ENCODE data around the gene SMPD1. TPM values are rescaled to one million over a fixed set of nuclear protein-coding genes. Genes with fewer than 3 reads are reported as not detected.

The SMPD1 gene
- total RNA-seq, 1 experiment from 2014 or later, result 4.5 TPM

- Histone ChIP-seq H3K9me3 (ENCODE audit: control insufficient read depth, low read depth, low read length) (no peaks in the 10 kb centered on the region), H3K4me2 (ENCODE audit: insufficient read depth, insufficient read length, low read length) (no peak overlapping the region), H3K79me2 (ENCODE audit: insufficient read depth, low read length) (no peaks in the 10 kb centered on the region), H2BK5ac (ENCODE audit: insufficient read length, low read length) (no peak overlapping the region), H3K79me1 (ENCODE audit: insufficient read depth, low read depth, low read length, poor library complexity, severe bottlenecking) (no peaks in the 10 kb centered on the region), H4K8ac (replicated peaks; ENCODE audit: insufficient read length, low read depth, low read length) (no peak overlapping the region), H3K56ac (ENCODE audit: insufficient read length, low read depth, low read length) (no peak overlapping the region), H3K9ac (ENCODE audit: extremely low read depth, insufficient read length, low read length) (no peak overlapping the region), H3K27ac (ENCODE audit: insufficient read length, low read depth, low read length) (no peak overlapping the region), H4K91ac (ENCODE audit: insufficient read length, low read depth, low read length) (no peak overlapping the region), H4K20me1 (ENCODE audit: control insufficient read depth, insufficient read depth, insufficient read length) (no peaks in the 10 kb centered on the region), H2BK15ac (ENCODE audit: low read depth, low read length) (no peak overlapping the region), H2AFZ (ENCODE audit: low read length) (no peak overlapping the region), H2AK5ac (ENCODE audit: insufficient read length, low read length) (no peak overlapping the region), H3K4ac (ENCODE audit: low read depth, low read length) (no peak overlapping the region), H3K23me2 (ENCODE audit: insufficient read length, low read depth, low read length, poor library complexity, severe bottlenecking) (no peaks in the 10 kb centered on the region), H4K5ac (ENCODE audit: insufficient read length, low read depth, low read length) (no peak overlapping the region), H3K4me1 (ENCODE audit: insufficient read depth, low read length) (no peaks in the 10 kb centered on the region), H2BK20ac (ENCODE audit: low read depth, low read length, poor library complexity, severe bottlenecking) (no peak overlapping the region), H3K18ac (ENCODE audit: insufficient read length, low read depth, low read length) (no peak overlapping the region), H3T11ph (ENCODE audit: low read length) (no peak overlapping the region), H3K23ac (ENCODE audit: insufficient read length, low read depth, low read length) (no peak overlapping the region), H3K14ac (ENCODE audit: insufficient read depth, low read length) (no peak overlapping the region), H2BK12ac (ENCODE audit: insufficient read length, low read depth, low read length) (no peak overlapping the region), H2BK120ac (ENCODE audit: low read depth, low read length, poor library complexity, severe bottlenecking) (no peak overlapping the region), H3K27me3 (ENCODE audit: insufficient read depth, low read length) (no peaks in the 10 kb centered on the region)
- Mint-ChIP-seq H3K27me3 (ENCODE audit: low read depth) (peaks cover 2% of the 10 kb centered on the region; the same call in 1 of the 2 replicates), H3K27ac (no peak overlapping the region), H3K9me3 (no peaks in the 10 kb centered on the region), H3K4me3 (no peak overlapping the region), H3K36me3 (ENCODE audit: insufficient read depth in 1 of 3, low read depth in 3 of 3) (no peaks in the 10 kb centered on the region), H3K4me1 (peaks cover 0 to 3% of the 10 kb centered on the region in 2 experiments; a peak in 1 of 4 replicates)
- no peak for DNase-seq
- TF ChIP-seq, protein P1, sequence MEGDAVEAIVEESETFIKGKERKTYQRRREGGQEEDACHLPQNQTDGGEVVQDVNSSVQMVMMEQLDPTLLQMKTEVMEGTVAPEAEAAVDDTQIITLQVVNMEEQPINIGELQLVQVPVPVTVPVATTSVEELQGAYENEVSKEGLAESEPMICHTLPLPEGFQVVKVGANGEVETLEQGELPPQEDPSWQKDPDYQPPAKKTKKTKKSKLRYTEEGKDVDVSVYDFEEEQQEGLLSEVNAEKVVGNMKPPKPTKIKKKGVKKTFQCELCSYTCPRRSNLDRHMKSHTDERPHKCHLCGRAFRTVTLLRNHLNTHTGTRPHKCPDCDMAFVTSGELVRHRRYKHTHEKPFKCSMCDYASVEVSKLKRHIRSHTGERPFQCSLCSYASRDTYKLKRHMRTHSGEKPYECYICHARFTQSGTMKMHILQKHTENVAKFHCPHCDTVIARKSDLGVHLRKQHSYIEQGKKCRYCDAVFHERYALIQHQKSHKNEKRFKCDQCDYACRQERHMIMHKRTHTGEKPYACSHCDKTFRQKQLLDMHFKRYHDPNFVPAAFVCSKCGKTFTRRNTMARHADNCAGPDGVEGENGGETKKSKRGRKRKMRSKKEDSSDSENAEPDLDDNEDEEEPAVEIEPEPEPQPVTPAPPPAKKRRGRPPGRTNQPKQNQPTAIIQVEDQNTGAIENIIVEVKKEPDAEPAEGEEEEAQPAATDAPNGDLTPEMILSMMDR (conservative IDR thresholded peaks at IDR 0.05), result no peak
- no CpG with 5 or more reads among the region's 12 CpGs for WGBS (ENCODE audit: extremely low coverage, insufficient read length, low lambda C conversion rate)
These were observed 47.1 kb downstream of the SMPD1 start for GRCh38 chr11:6437423-6437822.

Data from H9 (cell line).